ENCODE measurements around the gene AP3D1. TPM values are rescaled to one million over a fixed set of nuclear protein-coding genes. Genes with fewer than 3 reads are reported as not detected.
"Not testable (repeated sequence)": the region's sequence is repeated elsewhere in the genome, so short reads cannot be mapped to it uniquely, and the experiment has no call there.

AP3D1 gene
- total RNA-seq, 1 experiment from 2014 or later = 107 TPM

DNA sequence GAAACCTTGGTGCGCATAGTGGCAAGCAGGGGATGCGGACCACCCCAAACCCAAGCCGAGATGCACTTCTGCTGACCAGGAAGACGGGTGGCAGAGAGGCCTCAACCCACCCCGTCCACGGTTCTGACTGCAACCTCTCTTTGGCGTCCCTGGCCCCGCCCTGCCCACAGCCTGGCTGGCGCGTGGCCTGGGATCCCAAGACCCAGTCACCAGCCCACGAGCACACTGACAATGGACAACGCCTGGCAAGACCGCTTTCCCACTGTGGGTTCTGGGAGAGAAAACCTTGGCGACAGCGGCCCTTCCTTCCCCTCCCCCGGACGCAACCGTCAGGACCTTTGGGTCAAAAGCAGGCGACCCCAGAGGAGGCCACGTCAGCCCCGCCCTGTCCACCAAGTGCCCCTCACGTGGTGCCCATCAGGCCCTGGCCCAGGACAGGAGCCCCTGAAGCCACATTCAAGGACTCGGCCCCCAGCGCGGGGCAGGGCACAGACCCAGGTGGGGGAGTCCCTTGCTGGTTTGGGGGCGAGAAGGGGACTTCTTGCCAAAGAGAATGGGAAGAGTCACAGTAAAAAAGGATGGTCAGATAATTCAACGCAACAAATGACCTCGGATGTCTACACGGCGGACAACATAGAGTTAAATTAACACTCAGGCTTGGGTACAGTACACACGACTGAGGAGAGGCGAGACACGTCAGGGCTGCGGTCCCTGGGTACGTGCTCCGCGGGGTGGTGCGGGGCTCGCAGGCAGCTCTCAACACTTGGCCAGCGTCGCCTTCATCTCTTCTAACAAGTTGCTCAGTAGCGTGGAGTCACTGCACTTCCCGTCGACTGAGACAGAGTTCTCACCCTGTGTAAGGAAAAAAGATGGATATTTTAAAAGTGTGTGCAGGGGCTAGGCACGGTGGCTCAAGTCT lies 49.7 kb downstream of the AP3D1 start:
- Histone ChIP-seq H3K36me3 (peaks cover 40% of the 10 kb centered on the region), H3K4me3 (no peak overlapping the region), H3K27me3 (no peaks in the 10 kb centered on the region), H3K9me3 (replicated peaks) (no peaks in the 10 kb centered on the region), H3K4me1 (peaks cover 6% of the 10 kb centered on the region; the same call in 1 of the 2 replicates), H3K27ac (no peak overlapping the region)
- no peak for DNase-seq

DNA sequence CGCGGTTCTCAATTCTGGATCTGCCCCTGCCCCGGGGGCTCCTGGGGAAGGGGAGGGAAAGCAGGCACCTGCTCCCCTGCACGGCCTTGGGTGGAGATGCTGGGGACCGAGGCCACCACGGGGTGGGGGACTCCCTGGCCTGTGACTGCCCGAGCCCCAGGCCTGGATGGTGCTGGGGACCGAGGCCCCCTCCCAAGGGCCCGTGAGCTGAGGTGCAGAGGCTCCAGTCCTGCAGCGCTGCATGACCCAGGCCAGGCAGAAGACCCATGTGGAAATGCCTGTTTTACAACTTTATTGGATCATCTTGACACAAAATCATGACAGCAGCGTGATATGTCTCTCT lies 50.7 kb downstream of the AP3D1 start:
- Histone ChIP-seq H3K4me3 (no peak overlapping the region), H3K9me3 (replicated peaks) (no peaks in the 10 kb centered on the region), H3K27ac (no peak overlapping the region), H3K27me3 (no peaks in the 10 kb centered on the region), H3K36me3 (peaks cover 30% of the 10 kb centered on the region), H3K4me1 (peaks cover 6% of the 10 kb centered on the region; the same call in 1 of the 2 replicates)
- no peak for DNase-seq

GRCh38 chr19:2099937-2100718 lies 51.2 kb downstream of the AP3D1 start:
- no peaks in the 10 kb centered on the region for H3K27me3 ChIP-seq
- no peak overlapping the region for H3K4me3 ChIP-seq
- no peak for DNase-seq
- no peak overlapping the region for H3K27ac ChIP-seq
- H3K36me3 ChIP-seq = peaks cover 24% of the 10 kb centered on the region
- H3K9me3 ChIP-seq (replicated peaks) = no peaks in the 10 kb centered on the region
- H3K4me1 ChIP-seq = peaks cover 6% of the 10 kb centered on the region; the same call in 1 of the 2 replicates

DNA sequence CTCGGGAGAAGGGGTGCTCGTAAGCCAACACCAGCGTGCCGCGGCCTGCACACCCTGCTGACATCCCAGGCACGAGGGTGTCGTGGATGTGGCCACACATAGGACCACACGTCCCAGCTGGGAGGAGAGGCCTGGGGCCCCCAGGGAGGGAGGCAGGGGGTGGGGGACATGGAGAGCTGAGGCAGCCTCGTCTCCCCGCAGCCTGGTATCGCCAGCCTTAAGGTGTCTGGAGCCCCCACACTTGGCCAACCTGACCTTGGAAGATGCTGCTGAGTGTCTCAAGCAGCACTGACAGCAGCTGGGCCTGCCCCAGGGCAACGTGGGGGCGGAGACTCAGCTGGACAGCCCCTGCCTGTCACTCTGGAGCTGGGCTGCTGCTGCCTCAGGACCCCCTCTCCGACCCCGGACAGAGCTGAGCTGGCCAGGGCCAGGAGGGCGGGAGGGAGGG lies 52.3 kb downstream of the AP3D1 start:
- Histone ChIP-seq H3K4me3 (no peak overlapping the region), H3K9me3 (replicated peaks) (no peaks in the 10 kb centered on the region), H3K27me3 (no peaks in the 10 kb centered on the region), H3K4me1 (peaks cover 6% of the 10 kb centered on the region; the same call in 1 of the 2 replicates), H3K27ac (no peak overlapping the region), H3K36me3 (peaks cover 19% of the 10 kb centered on the region)
- DNase-seq = no peak

- Histone ChIP-seq H3K9me3 (replicated peaks) (no peaks in the 10 kb centered on the region), H3K4me3 (no peak overlapping the region), H3K27me3 (no peaks in the 10 kb centered on the region), H3K36me3 (peaks cover 18% of the 10 kb centered on the region), H3K4me1 (peaks cover 6% of the 10 kb centered on the region; the same call in 1 of the 2 replicates), H3K27ac (no peak overlapping the region)
- DNase-seq = peak; percentile 19
Measured at GRCh38 chr19:2097886-2098327, 53.5 kb downstream of the AP3D1 start.

- no peak overlapping the region for H3K27ac ChIP-seq
Measured at GRCh38 chr19:2097203-2097885, 54.0 kb downstream of the AP3D1 start.

DNA sequence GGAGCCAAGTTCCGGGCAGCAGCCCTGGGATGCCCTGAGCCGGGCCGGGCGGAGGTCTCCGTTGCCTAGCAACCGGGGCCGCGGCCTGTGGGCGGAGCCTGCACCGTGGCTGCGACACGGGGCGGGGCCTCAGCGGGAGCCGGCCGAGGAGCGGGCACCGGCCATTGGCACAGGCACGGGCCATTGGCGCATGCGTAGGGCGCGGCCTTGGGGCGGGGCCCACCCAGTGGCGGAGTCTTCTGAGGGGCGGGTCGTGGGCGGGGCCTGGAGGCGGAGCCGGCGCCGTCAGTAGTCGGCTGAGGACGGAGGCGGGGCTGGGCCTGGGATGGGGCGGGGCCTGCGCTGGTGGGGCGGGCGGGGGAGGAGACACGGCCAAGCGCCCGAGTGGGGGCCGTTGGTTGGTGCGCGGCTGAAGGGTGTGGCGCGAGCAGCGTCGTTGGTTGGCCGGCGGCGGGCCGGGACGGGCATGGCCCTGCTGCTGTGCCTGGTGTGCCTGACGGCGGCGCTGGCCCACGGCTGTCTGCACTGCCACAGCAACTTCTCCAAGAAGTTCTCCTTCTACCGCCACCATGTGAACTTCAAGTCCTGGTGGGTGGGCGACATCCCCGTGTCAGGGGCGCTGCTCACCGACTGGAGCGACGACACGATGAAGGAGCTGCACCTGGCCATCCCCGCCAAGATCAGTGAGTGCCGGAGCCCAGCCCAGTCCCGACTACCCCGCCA lies 54.7 kb downstream of the AP3D1 start, which contains the start of gene IZUMO4:
Gene IZUMO4 (plus strand): TSS at position 436 of the 723 bp plus-strand sequence. CDS start 31 bp downstream, at position 467.
- DNase-seq = peak; percentile 97 to 98

More at GRCh38 chr19:2097203-2097885, 54.0 kb downstream of the AP3D1 start:
- H3K36me3 ChIP-seq = peaks cover 17% of the 10 kb centered on the region
- H3K9me3 ChIP-seq (replicated peaks) = no peaks in the 10 kb centered on the region
- peaks cover 6% of the 10 kb centered on the region; the same call in 1 of the 2 replicates for H3K4me1 ChIP-seq
- no peaks in the 10 kb centered on the region for H3K27me3 ChIP-seq
- DNase-seq = no peak
- peak overlapping the region; percentile 43 for H3K4me3 ChIP-seq

DNA sequence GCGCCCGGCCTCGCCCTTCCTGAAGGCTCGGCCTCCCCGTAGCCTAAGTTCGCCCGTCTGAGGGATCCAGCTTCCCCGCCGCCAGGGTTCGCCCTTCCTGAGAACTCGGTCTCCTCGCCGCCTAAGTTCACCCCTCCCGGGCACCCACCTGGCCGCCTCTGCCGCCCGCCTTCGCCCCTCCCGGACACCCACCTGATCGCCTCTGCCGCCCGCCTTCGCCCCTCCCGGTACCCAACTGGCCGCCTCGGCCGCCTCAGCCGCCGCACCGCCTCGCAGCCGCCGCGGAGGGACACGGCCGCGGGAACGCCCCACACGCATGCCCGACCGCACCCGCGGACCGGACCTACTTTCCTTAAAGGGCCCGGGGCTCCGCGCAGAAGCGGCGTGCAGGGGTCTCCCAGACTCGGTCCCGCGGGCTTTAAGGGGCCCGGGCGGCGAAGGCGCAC lies 55.3 kb downstream of the AP3D1 start, which contains the start of gene MOB3A:
Gene MOB3A (minus strand): TSS at position 293 of the 446 bp plus-strand sequence. CDS start 17,766 bp downstream, outside the sequence.
- H3K4me3 ChIP-seq = peak within 1 kb of the TSS; percentile 65
- H3K4me1 ChIP-seq = peaks cover 6% of the 10 kb centered on the region; the same call in 1 of the 2 replicates
- H3K36me3 ChIP-seq = peaks cover 5% of the 10 kb centered on the region
- no peaks in the 10 kb centered on the region for H3K27me3 ChIP-seq
- peak; percentile 89 to 90 for DNase-seq
- no peaks in the 10 kb centered on the region for H3K9me3 ChIP-seq (replicated peaks)
- peak within 1 kb of the TSS; percentile 2; the same call in 1 of the 2 replicates for H3K27ac ChIP-seq

More for the DNA sequence above, 54.7 kb downstream of the AP3D1 start, which contains the start of gene IZUMO4:
- peak within 1 kb of the TSS; percentile 2; the same call in 1 of the 2 replicates for H3K27ac ChIP-seq
- peaks cover 11% of the 10 kb centered on the region for H3K36me3 ChIP-seq
- no peaks in the 10 kb centered on the region for H3K9me3 ChIP-seq (replicated peaks)
- peaks cover 6% of the 10 kb centered on the region; the same call in 1 of the 2 replicates for H3K4me1 ChIP-seq
- H3K4me3 ChIP-seq = peak within 1 kb of the TSS; percentile 65
- no peaks in the 10 kb centered on the region for H3K27me3 ChIP-seq

DNA sequence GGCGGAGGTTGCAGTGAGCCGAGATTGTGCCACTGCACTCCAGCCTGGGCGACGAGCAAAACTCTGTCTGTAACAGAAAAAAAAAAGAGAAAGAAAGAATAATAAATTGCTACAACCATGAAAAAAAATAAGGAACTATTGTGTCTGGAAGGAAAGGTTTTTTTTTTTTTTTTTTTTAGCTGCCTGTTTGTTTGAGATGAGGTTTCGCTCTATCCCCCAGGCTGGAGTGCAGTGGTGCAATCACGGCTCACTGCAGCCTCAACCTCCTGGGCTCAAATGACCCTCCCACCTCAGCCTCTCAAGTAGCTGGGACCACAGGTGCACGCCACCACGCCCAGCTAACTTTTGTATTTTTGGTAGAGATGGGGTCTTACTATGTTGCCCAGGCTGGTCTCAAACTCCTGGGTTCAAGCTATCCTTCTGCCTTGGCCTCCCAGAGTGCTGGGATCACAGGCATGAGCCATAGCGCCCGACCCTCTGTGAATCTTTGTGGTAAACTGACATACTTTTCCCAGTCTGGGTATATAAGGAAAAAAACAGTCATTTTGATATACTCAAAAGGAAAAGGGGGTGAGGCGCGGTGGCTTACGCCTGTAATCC lies 59.3 kb downstream of the AP3D1 start:
- H3K4me3 ChIP-seq; H3K9me3 ChIP-seq (replicated peaks); H3K36me3 ChIP-seq; DNase-seq; H3K27me3 ChIP-seq; H3K27ac ChIP-seq; H3K4me1 ChIP-seq: not testable (repeated sequence)

DNA sequence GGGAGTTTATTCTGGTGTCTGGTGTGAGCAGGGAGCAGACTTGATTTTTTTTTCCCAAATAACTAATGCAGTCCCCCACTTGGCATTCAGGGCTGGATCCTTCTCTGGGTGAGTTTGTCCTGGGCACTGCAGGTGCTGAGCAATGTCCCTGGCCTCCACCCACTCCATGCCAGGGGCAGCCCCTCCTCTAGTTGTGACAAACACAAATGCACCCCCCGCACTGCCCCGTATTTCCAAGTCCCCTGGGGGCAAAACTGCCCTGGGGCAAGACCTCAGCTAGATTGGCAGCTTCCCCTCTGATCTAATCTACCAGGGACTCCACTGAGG lies 61.7 kb downstream of the AP3D1 start:
- Histone ChIP-seq H3K36me3 (no peaks in the 10 kb centered on the region), H3K4me3 (no peak overlapping the region), H3K27ac (no peak overlapping the region), H3K27me3 (no peaks in the 10 kb centered on the region), H3K4me1 (peaks cover 8% of the 10 kb centered on the region), H3K9me3 (replicated peaks) (no peaks in the 10 kb centered on the region)
- DNase-seq = no peak

- Histone ChIP-seq H3K36me3 (no peaks in the 10 kb centered on the region), H3K4me1 (peaks cover 8% of the 10 kb centered on the region), H3K9me3 (replicated peaks) (no peaks in the 10 kb centered on the region), H3K27me3 (no peaks in the 10 kb centered on the region), H3K4me3 (no peak overlapping the region), H3K27ac (no peak overlapping the region)
- no peak for DNase-seq
Measured at GRCh38 chr19:2089001-2089711, 62.2 kb downstream of the AP3D1 start.

GRCh38 chr19:2087621-2088100 lies 63.7 kb downstream of the AP3D1 start:
- peaks cover 8% of the 10 kb centered on the region for H3K4me1 ChIP-seq
- H3K4me3 ChIP-seq = no peak overlapping the region
- H3K9me3 ChIP-seq (replicated peaks) = no peaks in the 10 kb centered on the region
- no peak overlapping the region for H3K27ac ChIP-seq
- no peaks in the 10 kb centered on the region for H3K27me3 ChIP-seq
- DNase-seq = no peak
- H3K36me3 ChIP-seq = no peaks in the 10 kb centered on the region

Measured in SJCRH30 (cell line).